C4-2B (cell line): ENCODE measurements around the gene TMX2.
"Not testable (repeated sequence)": the region's sequence is repeated elsewhere in the genome, so short reads cannot be mapped to it uniquely, and the experiment has no call there.

Experiments used
- H3K27ac ChIP-seq: fragments of 450-650 bp; 2 replicates; pipeline ENCODE4 v1.5.1; 2017
- ZFX ChIP-seq: fragments of 450-650 bp; IDR thresholded peaks from 2 replicates; pipeline ENCODE4 v1.6.1; 2017
- TF ChIP-seq, protein P1 (sequence below): fragments of 450-650 bp; conservative IDR thresholded peaks from 2 replicates; pipeline ENCODE4 v1.5.1; 2017; ENCODE audit warnings: mild to moderate bottlenecking

Gene TMX2

GRCh38 chr11:57674251-57674650 lies 38.1 kb upstream of the TMX2 start:
- H3K27ac ChIP-seq = no peak overlapping the region
- TF ChIP-seq, protein P1, sequence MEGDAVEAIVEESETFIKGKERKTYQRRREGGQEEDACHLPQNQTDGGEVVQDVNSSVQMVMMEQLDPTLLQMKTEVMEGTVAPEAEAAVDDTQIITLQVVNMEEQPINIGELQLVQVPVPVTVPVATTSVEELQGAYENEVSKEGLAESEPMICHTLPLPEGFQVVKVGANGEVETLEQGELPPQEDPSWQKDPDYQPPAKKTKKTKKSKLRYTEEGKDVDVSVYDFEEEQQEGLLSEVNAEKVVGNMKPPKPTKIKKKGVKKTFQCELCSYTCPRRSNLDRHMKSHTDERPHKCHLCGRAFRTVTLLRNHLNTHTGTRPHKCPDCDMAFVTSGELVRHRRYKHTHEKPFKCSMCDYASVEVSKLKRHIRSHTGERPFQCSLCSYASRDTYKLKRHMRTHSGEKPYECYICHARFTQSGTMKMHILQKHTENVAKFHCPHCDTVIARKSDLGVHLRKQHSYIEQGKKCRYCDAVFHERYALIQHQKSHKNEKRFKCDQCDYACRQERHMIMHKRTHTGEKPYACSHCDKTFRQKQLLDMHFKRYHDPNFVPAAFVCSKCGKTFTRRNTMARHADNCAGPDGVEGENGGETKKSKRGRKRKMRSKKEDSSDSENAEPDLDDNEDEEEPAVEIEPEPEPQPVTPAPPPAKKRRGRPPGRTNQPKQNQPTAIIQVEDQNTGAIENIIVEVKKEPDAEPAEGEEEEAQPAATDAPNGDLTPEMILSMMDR = no peak
- no peak for TF ChIP-seq ZFX

DNA sequence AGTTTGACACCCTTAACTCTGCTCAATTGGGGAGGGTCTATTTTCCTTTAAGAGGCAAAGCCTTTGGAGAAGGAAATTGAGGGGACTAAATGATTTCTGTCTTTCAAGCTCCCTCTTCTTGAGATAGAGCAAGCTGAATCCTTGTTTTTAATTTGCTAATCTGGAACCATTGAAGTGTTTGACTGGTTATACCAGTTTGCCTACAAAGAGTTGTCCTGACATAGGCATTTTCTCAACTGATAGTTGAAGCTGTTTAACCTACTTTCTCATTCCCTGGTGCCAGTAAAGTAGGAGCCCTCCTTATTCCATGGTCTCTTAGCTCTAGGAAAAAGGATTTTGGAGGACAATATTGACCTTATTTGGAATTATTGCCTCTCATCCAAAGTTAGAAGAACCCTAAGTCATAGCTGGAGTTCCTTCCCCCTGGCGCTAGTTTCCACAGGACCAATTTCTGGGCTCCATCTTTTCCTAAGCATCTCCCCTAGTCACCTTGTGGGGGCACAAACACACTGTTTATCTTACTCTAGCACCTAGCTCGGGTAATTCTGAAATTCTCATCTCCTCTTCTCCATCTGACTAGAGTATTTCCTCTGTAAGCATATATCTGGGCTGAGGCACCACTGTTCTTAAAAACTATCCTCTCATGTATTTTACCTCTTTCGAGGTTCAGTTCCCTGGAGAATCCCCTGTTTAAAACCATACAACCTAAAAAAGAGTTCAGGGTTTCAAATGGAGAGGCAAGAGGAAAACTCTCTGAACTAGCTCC lies 37.0 kb upstream of the TMX2 start:
- TF ChIP-seq, protein P1 = no peak
- TF ChIP-seq ZFX = no peak

GRCh38 chr11:57679396-57679795 lies 33.0 kb upstream of the TMX2 start:
- no peak for TF ChIP-seq ZFX
- TF ChIP-seq, protein P1 = no peak
- no peak overlapping the region for H3K27ac ChIP-seq

More for the DNA sequence above, 37.0 kb upstream of the TMX2 start:
- H3K27ac ChIP-seq = peak overlapping the region; percentile 37; the same call in 1 of the 2 replicates

- no peak for TF ChIP-seq ZFX
- TF ChIP-seq, protein P1 = no peak
- no peak overlapping the region for H3K27ac ChIP-seq
Measured at GRCh38 chr11:57680552-57680874, 31.9 kb upstream of the TMX2 start.

- no peak for TF ChIP-seq ZFX
- no peak overlapping the region for H3K27ac ChIP-seq
Measured at GRCh38 chr11:57681168-57681567, 31.2 kb upstream of the TMX2 start.

- not testable (repeated sequence) for H3K27ac ChIP-seq
Measured at GRCh38 chr11:57690474-57690873, 21.9 kb upstream of the TMX2 start.

DNA sequence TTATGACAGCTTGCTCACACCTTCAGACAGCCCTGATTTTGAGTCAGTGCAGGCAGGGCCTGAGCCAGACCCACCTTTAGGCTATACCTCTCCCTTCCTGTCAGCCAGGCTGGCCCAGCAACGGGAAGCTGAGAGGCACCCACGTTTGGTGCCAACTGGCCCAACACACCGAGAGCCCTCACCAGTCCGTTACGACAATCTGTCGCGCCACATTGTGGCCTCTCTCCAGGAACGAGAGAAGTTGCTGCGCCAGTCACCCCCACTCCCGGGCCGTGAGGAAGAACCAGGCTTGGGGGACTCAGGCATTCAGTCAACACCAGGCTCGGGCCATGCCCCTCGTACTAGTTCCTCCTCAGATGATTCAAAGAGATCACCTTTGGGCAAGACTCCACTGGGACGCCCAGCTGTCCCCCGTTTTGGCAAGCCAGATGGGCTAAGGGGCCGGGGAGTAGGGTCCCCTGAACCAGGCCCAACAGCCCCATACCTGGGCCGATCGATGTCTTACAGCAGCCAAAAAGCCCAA lies 13.5 kb upstream of the TMX2 start:
- TF ChIP-seq, protein P1 = no peak
- no peak for TF ChIP-seq ZFX
- no peak overlapping the region for H3K27ac ChIP-seq

DNA sequence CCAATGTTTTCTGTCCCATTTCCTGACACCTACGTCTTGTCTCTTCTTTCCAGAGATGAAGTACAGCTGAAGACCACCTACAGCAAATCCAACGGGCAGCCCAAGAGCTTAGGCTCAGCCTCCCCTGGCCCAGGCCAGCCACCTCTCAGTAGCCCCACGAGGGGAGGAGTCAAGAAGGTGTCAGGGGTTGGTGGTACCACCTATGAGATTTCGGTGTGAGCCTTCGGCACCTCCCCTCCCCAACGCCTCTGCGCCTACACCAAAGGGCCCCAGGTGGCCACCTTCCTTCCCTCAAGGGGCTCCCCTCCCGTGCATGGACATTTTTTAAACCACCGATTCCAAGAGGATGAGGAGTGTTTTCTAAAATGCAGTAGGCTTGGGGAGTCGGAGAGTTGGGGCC lies 12.6 kb upstream of the TMX2 start:
- no peak overlapping the region for H3K27ac ChIP-seq
- TF ChIP-seq, protein P1 = no peak
- TF ChIP-seq ZFX = no peak
